Kidney capillary endothelial cell (primary cell): Measurements from ENCODE around the gene CISTR.
"Not testable (repeated sequence)": the region's sequence is repeated elsewhere in the genome, so short reads cannot be mapped to it uniquely, and the experiment has no call there.

Source experiments
- DNase-seq: peaks from one replicate; pipeline ENCODE4 v3.0.0-alpha.2; 2018; ENCODE audit warnings: low spot score

Gene CISTR

DNA sequence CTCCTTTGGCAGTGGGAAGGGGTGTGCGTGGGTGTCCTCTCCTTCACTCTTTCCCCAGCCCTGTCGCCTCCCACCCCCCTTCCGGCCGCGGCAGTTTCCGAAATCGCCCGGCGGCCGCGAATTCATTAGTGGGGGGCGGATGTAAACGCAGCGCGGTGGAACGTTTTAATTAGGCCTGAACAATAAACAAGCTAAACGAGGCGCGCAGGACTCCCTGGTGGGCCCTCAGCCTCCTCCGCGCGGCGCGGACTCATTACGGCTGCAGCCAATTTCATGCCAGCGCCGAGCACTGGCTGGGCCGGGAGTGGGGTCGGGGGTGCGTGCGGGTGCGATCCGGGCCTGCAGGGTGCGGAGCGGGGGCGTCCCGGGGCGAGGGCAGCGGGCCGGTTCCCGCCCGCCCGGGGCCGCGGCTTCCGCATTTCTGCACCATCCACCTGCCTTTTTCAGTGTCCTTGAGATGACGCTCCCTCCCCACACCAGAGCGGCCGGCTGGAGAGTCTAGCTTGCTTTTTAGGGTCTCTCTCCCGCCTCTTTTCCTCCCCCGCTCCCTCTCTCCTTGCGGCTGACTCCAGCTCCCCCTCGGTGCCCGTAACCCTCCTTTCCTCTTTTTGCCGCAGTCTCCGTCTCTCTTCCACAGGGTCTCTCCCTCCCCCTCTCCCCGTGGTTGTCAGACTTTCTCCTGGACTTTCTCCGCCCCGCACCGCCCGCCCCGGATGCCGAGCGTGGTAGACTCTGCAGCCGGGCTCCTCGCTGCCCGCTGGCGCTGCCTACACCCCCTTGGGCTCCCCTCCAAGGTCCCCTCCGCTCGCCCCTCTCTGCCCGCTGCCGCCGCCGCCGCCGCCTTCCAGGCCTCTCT is at the start of gene CISTR:
Gene CISTR, minus strand, starts transcription at position 644 of the 856 bp plus-strand sequence.
- DNase-seq: no peak

DNA sequence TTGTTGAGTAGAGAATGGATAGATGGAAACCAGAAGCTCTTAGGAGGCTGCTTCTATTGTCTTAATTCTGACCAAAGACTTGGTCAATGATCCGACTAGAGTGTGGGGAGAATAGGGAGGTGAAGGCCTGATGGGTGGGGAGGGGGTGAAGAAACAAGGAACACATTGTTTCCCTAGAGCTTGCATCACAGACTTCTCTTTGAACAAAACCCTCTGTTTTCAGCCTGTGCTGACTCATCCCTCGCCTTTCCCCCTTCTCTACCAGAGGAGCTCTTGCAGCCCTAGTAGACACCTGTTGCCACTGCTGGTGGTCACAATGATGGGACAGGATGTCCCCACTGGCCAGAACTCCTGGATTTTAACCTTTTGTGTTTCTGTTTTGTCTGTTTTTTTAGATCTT is 46.8 kb upstream of the CISTR start:
- DNase-seq: no peak

DNA sequence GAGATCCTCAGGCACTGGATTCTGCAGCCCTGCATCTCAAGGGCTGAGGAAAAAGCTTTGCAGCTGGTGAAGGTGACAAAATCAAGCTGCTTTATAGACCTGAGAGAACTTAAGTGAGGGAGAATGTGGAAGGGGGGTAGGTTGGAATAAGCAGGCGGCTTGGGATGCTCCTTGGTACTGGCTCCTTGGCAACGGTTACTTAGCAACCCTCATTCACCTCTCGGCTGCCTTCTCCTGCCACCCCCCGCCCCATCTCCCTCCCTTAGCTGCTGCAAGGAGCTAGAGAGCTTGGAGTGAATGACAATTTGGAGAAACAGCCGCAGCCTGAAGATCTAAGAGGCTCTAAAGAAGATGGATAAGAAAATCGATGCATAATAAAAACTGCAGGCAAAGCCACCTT is 44.1 kb upstream of the CISTR start:
- DNase-seq: no peak

DNA sequence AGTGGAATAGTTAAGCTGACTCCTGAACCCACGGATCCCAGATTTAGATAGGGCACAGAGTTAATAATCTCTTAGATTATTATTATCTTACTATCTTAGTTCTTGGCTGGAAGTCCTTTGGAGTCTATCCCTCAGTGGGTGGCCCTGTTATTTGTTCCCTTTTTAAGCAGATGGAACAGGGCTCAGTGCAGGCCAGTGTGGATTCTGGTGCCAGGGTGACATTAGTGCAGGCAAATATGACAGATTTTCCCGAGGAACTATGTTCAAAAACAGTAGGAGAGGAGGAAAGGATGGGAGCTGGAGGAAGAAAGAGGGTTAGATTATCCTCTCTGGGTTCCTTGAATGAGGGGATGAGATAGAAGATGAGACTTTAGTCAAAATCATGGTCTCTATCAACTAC is 41.4 kb upstream of the CISTR start:
- no peak for DNase-seq

DNA sequence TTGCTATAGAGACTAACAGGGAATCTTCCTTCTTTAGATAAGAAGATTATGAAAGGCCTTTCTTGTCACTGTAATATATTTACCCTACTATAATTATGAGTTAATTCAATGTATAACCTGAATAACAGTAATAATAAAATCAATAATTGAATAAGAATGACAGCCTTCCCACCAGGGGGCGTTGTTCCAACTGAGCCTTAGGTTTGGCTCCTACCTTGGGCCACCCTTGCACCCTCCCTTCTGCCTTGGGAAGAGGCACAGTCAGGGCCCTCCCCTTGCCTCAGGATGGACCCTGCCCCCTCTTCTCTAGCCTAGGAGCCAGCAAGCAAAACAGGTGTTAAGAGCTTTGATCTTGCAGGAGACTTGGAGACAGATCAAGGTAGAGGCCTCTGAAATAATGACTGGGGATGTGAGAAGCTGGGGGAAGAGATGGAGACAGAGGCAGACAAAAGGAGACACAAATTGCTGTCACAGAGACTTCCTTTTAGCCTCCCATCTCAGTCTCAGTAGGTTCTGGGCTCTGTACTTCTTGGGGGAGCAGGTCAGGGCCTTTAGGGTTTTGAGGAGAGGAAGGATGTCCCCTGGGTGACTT is 40.1 kb upstream of the CISTR start:
- DNase-seq: no peak

DNA sequence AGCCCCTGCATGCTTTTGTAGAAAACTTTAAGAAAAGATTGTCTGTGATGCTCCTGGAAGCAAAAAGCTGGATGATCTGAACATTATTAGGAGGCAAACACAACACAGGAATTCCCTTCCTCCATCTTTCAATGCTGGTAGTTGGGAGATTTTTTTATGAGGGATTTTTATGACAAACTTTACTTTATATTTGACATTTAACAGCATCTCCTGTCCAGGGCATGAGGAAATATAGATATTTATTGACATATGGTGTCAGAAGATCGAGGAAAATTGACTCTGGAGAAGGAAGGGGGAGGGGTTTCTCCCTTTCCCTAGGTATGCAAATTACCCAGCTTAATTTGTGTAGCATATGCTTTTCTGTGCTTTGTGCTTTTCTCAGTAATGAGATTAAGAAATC is 37.8 kb upstream of the CISTR start:
- DNase-seq: no peak

DNA sequence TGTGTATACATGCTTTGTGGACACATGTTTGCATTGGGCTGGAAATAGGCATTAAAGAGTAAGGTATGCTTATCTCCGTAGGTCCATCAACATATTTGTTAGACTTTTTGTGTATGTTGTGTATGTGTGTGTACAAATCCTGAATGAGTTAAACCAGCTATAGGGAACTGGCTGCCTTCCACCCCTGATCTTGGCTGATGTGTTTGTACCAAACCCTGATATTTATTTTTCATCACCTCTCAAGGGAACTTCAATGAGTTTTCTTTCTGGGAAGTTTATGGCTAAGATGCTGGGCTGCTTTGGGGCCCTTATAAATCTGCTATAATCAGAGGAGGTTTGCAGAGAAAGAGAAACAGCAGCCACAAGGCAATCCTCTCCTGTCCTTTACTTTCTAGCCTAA is 37.1 kb upstream of the CISTR start:
- no peak for DNase-seq

DNA sequence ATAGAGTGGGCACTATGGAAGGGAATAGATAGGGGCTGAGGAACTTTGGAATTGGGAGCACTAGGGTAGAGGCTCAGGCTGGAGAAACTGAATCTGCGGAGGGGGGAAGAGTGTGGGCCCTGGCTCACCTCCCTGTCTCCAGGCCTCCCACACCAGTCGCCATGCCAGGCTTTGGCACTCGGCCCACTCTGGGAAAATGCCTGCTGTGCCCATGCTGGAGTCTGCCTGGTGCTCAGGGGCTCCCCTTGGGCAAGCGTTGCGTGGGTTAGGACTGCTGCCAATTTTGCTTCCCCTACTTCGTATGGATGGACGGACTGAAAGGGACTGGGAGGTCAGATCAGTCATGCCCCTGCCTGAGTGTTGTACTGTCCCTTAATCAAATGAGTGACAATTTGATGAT is 34.6 kb upstream of the CISTR start:
- DNase-seq: no peak

DNA sequence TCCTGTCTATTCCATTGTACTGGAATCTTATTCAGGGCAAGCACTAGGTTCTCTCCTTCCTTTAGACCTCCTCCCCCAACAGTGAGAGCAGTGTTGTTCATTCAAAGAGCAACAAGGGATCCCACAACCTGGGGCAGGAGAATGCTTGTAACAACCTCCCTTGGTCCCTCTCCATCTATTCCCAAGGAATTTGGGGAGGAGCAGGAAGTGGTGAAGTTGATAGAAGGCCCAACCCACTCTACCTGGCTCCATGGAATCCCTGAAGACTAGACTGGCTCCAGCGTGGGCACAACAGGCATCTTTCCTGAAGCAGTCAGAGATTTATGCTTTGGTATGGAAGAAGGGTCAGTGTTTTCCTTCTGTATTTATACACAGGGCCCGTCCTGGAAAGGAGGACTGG is 33.4 kb upstream of the CISTR start:
- no peak for DNase-seq

DNA sequence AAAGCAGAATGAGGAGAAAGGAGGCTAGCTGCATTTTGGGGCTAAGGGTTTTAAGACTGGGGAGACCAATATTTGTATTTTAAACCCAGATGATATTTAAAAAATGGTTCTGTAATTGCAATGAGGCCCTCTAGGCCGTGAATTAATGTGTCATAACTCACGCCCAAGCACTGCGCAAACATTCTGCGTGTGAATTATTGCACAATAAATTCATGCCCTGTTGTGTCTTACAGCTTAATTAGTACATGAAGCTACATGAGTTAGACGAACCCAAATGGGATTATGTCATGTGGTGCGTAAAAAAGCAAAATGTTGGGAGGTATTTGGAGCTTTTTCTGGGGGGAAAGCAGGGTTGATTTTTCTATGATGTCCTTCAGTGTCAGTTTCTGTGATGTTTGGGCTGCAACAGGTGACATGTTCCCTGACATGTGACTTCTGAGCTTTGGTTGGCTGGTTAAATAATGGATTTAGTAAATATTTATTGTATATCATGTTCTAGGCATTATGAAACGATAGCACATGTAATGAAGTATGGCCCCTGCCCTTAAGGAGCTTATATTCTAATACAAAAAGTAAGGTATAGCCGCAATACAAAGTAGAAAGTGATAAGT is 30.4 kb upstream of the CISTR start:
- DNase-seq: no peak

DNA sequence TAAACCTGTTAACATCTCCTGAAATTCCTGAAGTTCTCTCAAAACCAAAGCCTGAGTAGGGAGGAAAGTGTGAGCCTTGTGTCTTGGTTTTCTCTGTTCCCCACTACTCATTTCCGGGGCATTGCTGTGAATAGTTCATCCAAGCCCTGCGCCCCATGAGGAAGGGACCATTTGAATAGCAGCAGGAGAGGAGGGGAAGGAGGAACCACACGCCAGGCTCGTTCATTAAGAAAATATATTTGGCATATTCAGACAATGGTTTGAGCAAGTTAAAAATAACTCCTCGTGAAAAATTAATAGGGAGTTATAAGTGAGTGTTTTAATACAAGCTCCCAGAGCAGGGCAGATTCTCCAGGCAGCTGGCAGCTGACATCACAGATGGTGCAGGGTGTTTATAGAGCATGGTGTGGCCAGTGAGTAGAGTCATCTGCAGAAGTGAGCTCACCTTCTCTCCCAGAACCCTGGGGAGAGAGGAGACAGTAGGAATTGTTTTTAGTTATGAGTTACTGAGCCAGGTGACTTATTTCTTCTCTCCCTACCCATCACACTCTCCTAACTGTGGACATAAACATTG is 29.5 kb upstream of the CISTR start:
- no peak for DNase-seq

DNA sequence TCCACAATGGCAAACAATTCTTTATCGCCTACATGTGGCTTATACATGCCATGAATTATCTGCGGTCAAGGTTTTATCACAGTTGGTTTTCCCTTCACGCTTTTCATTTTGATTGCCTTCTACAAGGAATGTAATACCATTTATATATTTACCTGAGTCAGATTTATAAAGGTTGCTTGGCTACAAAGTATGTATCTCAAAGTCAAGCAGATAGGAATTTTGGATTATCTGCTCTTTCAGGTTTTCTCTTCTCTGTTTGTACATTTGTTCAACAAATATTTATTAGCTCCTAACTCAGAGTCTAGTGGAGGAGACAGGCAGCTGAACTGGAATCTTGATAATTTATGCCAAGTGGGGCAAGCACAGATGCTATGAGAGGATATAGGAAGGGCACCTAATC is 28.5 kb upstream of the CISTR start:
- no peak for DNase-seq

DNA sequence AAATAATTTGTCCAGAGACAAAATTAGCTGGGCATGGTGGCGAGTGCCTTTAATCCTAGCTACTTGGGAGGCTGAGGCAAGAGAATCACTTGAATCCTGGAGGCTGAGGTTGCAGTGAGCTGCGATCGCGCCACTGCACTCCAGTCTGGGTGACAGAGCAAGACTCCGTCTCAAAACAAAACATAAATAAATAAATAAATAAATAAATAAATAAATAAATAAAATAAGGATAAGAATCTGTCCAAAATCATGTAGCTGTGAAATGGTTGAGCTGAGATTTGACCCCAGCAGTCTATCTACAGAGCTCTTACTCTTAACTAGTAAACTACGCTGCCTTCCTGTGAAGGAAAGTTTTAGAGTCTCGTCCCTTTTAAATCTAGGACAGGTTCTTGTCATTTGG is 27.9 kb upstream of the CISTR start:
- DNase-seq: not testable (repeated sequence)

DNA sequence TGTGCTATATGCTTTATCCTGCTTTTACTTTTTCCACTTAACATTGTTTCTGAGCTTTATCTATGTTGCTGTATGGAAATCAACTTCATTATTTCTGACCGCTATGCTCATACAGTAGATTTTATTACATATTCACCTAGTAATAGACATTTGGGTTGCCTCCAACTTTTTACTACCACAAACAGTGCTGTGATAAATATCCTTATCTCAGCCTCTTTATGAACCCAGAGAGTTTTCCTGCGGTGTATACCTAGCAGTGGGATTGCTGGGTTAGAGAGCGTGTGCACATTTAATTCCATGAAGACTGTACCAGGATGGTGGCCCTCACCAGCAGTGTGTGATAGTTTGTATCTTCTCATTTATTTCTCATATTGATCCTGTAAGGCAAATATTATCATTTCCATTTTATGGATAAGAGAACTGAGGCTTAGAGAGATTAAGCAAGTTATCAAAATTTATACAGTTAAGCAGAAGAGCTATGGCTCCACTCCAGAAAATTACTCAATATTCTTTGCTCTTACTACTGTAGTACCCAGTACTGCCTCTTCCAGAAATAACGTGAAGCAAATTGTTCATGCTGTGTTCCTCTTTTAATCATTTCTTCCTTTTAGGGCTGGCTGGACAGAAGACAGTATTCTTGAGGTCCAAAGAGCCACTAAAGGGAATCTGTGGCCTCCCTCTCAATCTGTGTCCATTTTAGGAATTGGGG is 26.3 kb upstream of the CISTR start:
- DNase-seq: no peak

DNA sequence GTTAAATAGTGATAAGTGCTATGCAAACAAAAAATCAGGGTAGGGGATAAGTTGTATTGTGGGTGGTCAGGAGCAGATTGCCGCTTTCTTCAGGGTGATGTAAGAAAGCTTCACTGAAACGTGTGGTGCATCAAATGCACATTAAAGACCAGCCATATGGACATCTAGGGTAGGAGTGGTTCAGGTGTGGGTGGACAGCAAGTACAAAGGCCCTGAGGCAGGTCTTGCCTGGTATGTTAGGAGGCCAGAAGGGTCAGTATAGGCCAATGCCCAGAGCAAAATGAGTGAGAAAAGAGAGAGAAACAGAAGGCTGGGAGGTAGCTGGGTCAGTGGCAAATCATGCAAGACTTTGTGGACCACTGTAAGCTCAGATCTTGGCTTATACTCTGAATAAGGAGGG is 25.6 kb upstream of the CISTR start:
- DNase-seq: no peak

DNA sequence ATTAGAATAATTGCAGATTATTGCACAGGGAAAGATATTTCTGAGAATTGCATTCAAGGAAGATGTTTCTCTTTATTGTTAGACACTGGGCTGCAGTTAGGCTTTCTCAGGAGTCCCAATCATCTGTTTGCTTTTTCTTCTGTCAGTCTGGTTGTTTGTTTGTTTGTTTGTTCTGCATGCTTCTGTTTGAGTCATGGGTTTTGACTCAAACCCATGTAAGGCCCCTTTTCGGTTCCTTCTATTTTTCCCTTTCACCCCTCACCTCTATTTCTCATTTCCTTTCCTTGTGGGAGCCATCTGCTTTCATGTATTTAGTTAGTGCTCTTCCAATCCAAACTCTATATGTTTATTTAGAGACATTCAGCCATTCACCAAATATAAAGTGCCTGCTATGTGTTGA is 25.1 kb upstream of the CISTR start:
- no peak for DNase-seq

DNA sequence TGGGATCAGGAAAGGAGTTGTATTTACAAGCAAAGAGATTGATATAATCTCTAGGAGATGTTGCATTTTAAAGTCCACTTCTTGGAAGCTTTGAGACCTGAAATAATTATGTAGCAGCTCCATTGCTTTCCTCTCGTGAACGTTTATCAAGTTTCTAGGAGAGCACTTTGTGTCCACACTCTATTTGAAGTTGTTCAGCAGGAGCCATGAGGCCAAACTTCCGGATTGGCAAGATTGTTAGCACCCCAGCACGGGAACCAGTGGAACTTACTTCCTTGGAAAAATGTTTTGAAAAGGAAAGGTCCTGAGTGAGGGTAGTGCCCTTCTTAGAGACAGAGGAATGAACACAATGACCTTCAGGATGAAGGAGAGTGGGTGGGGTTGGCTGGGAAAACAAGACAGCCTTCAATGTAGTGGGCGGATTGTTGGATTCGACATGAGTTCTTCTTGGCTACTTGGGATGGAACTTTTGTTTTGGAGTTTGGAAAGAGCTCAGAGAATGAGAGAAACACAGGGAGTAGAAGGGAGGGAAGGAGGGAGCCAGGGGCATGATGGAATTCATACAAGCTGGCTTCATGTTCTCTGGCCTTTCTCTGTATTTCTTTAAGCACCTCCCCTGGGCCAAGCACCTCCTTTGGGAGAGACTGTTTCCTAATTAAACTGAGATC is 23.8 kb upstream of the CISTR start:
- DNase-seq: no peak

DNA sequence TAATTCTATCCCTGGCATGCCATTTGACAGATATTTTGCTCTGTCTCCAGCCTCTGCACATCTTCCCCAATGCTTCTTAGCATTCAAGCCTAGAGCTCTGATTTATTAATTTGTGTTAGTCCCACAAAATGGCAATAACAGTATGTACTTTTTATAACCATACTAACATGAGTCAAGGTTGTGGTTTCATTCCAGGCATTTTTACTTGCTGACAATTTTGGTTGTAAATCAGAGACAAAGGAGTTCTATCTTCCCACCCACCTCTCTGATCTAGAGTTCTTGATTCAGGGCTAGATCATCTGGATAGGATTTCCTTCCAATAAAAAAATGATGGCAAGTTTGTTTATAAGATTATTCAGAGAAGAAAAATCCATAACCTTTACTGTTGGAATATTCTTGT is 18.5 kb upstream of the CISTR start:
- no peak for DNase-seq

DNA sequence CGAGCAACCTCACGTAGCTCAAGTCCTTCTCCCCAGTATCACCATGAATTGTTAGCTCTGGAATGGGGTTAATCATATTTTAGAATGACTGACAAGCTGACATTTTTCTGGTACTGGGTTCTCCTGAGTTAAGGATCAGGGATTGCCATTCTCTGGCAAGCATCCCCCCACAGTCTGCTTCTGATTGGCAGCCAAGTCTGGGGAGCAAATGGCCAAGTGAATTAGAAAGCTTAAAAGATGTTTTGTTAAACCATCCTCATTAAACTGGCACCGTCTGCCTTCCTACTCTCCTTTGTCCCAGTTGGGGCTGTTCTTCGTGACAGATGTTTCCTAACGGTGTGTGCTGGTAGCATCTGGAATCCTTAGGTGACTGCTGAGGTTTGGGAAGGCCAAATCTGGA is 17.2 kb upstream of the CISTR start:
- no peak for DNase-seq

DNA sequence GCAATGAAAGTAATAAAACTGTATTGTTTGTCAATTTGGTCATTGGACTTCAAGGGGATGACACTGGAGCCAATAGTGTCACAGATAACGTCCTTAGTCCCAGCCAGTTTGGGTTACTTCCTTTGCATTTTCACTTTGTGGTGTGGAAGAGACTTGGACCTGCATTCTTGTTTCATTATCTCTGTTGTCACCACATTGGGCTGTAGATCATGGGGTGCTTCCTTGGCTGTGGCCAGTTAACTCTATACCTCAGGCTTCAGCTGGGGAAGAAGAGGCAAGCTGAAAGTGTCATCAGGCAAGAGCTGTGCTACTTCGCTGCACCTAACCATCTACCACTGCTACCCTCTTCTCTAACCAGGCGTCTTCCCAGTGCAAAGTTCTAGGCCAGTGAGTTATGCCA is 15.1 kb upstream of the CISTR start:
- no peak for DNase-seq

DNA sequence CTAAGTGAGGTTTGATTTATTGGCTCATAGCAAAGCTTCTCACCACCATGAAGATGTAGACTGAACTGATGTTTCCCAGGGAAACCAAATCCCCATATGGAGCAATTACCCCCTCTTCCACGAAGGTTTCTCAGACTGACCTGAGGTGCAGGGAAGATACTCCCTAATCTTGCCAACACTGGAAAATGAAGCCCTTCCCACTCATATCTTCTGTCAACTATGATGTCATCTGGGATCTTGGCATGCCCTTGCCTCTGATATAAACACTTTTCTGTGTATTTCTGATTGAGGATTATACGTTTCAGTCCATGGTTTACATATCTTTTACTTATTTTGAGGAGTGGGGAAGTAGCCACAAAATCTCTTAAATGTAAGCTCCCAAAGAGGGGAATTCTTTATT is 14.1 kb upstream of the CISTR start:
- no peak for DNase-seq

DNA sequence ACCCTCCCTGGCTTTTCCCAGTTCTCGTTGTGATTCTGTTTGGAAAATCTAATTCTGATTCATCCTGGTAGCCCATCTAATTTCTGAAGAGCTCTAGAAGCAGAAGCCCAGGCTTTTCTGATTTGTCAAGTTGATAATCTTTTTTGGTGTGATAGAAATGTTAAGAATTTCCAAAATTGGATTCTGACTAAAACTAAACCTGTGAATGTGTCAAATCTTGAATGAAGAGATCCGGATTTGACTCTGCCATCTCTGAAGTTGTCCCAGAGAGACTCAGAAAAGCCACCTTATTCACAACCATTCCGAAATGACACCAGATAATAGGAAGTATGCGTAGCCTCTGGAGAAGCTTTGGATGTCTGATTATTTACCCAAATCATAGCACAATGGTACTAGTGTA is 12.8 kb upstream of the CISTR start:
- no peak for DNase-seq
